H9 (cell line): ENCODE results near the gene AFF2. TPM values are rescaled to one million over a fixed set of nuclear protein-coding genes. Genes with fewer than 3 reads are reported as not detected.

ENCODE experiments used
- DNase-seq: peaks from one replicate; pipeline ENCODE4 v3.0.0-alpha.2; 2017
- H2AFZ ChIP-seq: one replicate; pipeline ENCODE4 v1.6.1; 2013; ENCODE audit warnings: mild to moderate bottlenecking, low read length, control low read depth, moderate library complexity
- H2AK5ac ChIP-seq: 2 replicates; pipeline ENCODE4 v1.6.1; 2013; ENCODE audit warnings: low read length, control low read depth, mixed read lengths; ENCODE audit not compliant: insufficient read length
- H2BK120ac ChIP-seq: one replicate; pipeline ENCODE4 v1.6.1; 2013; ENCODE audit warnings: low read depth, mild to moderate bottlenecking, low read length, control low read depth, inconsistent platforms; ENCODE audit not compliant: poor library complexity, severe bottlenecking
- H2BK12ac ChIP-seq: 2 replicates; pipeline ENCODE4 v1.6.1; 2013; ENCODE audit warnings: low read length, control low read depth, mixed read lengths, low read depth; ENCODE audit not compliant: insufficient read length
- H2BK15ac ChIP-seq: 2 replicates; pipeline ENCODE4 v1.6.1; 2013; ENCODE audit warnings: low read depth, low read length, control low read depth
- H2BK20ac ChIP-seq: one replicate; pipeline ENCODE4 v1.6.1; 2013; ENCODE audit warnings: low read depth, mild to moderate bottlenecking, low read length, control low read depth, inconsistent platforms; ENCODE audit not compliant: poor library complexity, severe bottlenecking
- H2BK5ac ChIP-seq: 2 replicates; pipeline ENCODE4 v1.6.1; 2013; ENCODE audit warnings: low read length, control low read depth, mixed read lengths; ENCODE audit not compliant: insufficient read length
- H3K14ac ChIP-seq: 2 replicates; pipeline ENCODE4 v1.6.1; 2013; ENCODE audit warnings: low read length, control low read depth; ENCODE audit not compliant: insufficient read depth
- H3K18ac ChIP-seq: 2 replicates; pipeline ENCODE4 v1.6.1; 2013; ENCODE audit warnings: low read depth, mild to moderate bottlenecking, mixed read lengths, low read length, control low read depth; ENCODE audit not compliant: insufficient read length
- H3K23ac ChIP-seq: 2 replicates; pipeline ENCODE4 v1.6.1; 2013; ENCODE audit warnings: low read length, control low read depth, mixed read lengths, low read depth; ENCODE audit not compliant: insufficient read length
- H3K23me2 ChIP-seq: 2 replicates; pipeline ENCODE4 v1.6.1; 2013; ENCODE audit warnings: low read depth, mild to moderate bottlenecking, mixed read lengths, low read length, control low read depth; ENCODE audit not compliant: insufficient read length, poor library complexity, severe bottlenecking
- H3K27ac ChIP-seq: 2 replicates; pipeline ENCODE4 v1.5.1; 2013; ENCODE audit warnings: low read length, control low read depth, mixed read lengths, low read depth; ENCODE audit not compliant: insufficient read length
- H3K27me3 ChIP-seq: 2 replicates; pipeline ENCODE4 v1.6.1; 2013; ENCODE audit warnings: low read length, control low read depth, inconsistent platforms; ENCODE audit not compliant: insufficient read depth
- H3K4ac ChIP-seq: 2 replicates; pipeline ENCODE4 v1.6.1; 2013; ENCODE audit warnings: low read depth, mild to moderate bottlenecking, control low read depth, inconsistent platforms, low read length, moderate library complexity
- H3K4me1 ChIP-seq: 2 replicates; pipeline ENCODE4 v1.6.1; 2013; ENCODE audit warnings: low read length, control low read depth, inconsistent platforms; ENCODE audit not compliant: insufficient read depth
- H3K4me2 ChIP-seq: 2 replicates; pipeline ENCODE4 v1.6.1; 2013; ENCODE audit warnings: low read length, control low read depth, mixed read lengths; ENCODE audit not compliant: insufficient read length, insufficient read depth
- H3K56ac ChIP-seq: 2 replicates; pipeline ENCODE4 v1.6.1; 2013; ENCODE audit warnings: low read depth, mild to moderate bottlenecking, mixed read lengths, low read length, control low read depth; ENCODE audit not compliant: insufficient read length
- H3K79me1 ChIP-seq: 2 replicates; pipeline ENCODE4 v1.6.1; 2013; ENCODE audit warnings: low read depth, mild to moderate bottlenecking, moderate library complexity, low read length, control low read depth, inconsistent platforms; ENCODE audit not compliant: insufficient read depth, poor library complexity, severe bottlenecking
- H3K79me2 ChIP-seq: 2 replicates; pipeline ENCODE4 v1.6.1; 2013; ENCODE audit warnings: low read length, control low read depth, inconsistent platforms; ENCODE audit not compliant: insufficient read depth
- H3K9ac ChIP-seq: 2 replicates; pipeline ENCODE4 v1.6.1; 2013; ENCODE audit warnings: low read length, control low read depth, mixed read lengths; ENCODE audit not compliant: insufficient read length; ENCODE audit errors: extremely low read depth
- H3K9me3 ChIP-seq: one replicate; pipeline ENCODE4 v1.6.1; 2013; ENCODE audit warnings: low read depth, low read length, inconsistent platforms; ENCODE audit not compliant: control insufficient read depth
- H3T11ph ChIP-seq: one replicate; pipeline ENCODE4 v1.6.1; 2013; ENCODE audit warnings: mild to moderate bottlenecking, low read length, control low read depth, inconsistent platforms
- H4K20me1 ChIP-seq: one replicate; pipeline ENCODE4 v1.6.1; 2013; ENCODE audit not compliant: control insufficient read depth, insufficient read length, insufficient read depth
- H4K5ac ChIP-seq: 2 replicates; pipeline ENCODE4 v1.6.1; 2013; ENCODE audit warnings: low read depth, mild to moderate bottlenecking, mixed read lengths, low read length, control low read depth; ENCODE audit not compliant: insufficient read length
- H4K8ac ChIP-seq: replicated peaks from 2 replicates; pipeline ENCODE4 v1.6.1; 2013; ENCODE audit warnings: low read length, control low read depth, mixed read lengths, low read depth; ENCODE audit not compliant: insufficient read length
- H4K91ac ChIP-seq: 2 replicates; pipeline ENCODE4 v1.6.1; 2013; ENCODE audit warnings: low read depth, mild to moderate bottlenecking, moderate library complexity, mixed read lengths, low read length, control low read depth; ENCODE audit not compliant: insufficient read length
- H3K27ac Mint-ChIP-seq, 3 experiments: 2 replicates in 2 of 3; 3 replicates in 1 of 3; pipeline ENCODE4 v1.8.0; 2020 to 2021; ENCODE audit warnings: mixed read lengths in 3 of 3, mild to moderate bottlenecking in 1 of 3, moderate library complexity in 1 of 3
- H3K27me3 Mint-ChIP-seq: 2 replicates; pipeline ENCODE4 v1.8.0; 2021; ENCODE audit warnings: low read depth, mild to moderate bottlenecking, moderate library complexity, mixed read lengths
- H3K36me3 Mint-ChIP-seq, 3 experiments: 2 replicates in 2 of 3; 3 replicates in 1 of 3; pipeline ENCODE4 v1.8.0; 2020 to 2021; ENCODE audit warnings: low read depth in 3 of 3, mixed read lengths in 3 of 3; ENCODE audit not compliant: insufficient read depth in 1 of 3
- H3K4me1 Mint-ChIP-seq, 2 experiments: 2 replicates each; pipeline ENCODE4 v1.8.0; 2020; ENCODE audit warnings: mixed read lengths in 2 of 2
- H3K4me3 Mint-ChIP-seq, 2 experiments: 2 replicates in 1 of 2; 3 replicates in 1 of 2; pipeline ENCODE4 v1.8.0; 2020 to 2021; ENCODE audit warnings: mild to moderate bottlenecking in 2 of 2, mixed read lengths in 2 of 2, moderate library complexity in 1 of 2
- H3K9me3 Mint-ChIP-seq, 2 experiments: 2 replicates in 1 of 2; 3 replicates in 1 of 2; pipeline ENCODE4 v1.8.0; 2020; ENCODE audit warnings: mild to moderate bottlenecking in 2 of 2, mixed read lengths in 2 of 2, moderate library complexity in 1 of 2
- WGBS: extraction: QIAGEN DNeasy Blood & Tissue Kit; methylation state at CpG from one replicate; pipeline ENCODE4 v1.1.7; 2013; ENCODE audit warnings: missing lambda C conversion rate, low lambda C conversion rate, mixed read lengths; ENCODE audit not compliant: insufficient read length; ENCODE audit errors: extremely low coverage; 5-methylcytosine and 5-hydroxymethylcytosine counted together
- total RNA-seq: library from RNA; stranded (reverse); gene quantifications from 2 replicates; pipeline ENCODE4 v1.2.1, GENCODE V29; 2021
- TF ChIP-seq, protein P1 (sequence below): fragments of 200-600 bp; sonication (generic); conservative IDR thresholded peaks from 3 replicates; pipeline ENCODE4 v1.8.0; 2021; ENCODE audit warnings: antibody characterized with exemption, mild to moderate bottlenecking

AFF2 gene
- total RNA-seq, 1 experiment from 2014 or later: 14.6 TPM

DNA sequence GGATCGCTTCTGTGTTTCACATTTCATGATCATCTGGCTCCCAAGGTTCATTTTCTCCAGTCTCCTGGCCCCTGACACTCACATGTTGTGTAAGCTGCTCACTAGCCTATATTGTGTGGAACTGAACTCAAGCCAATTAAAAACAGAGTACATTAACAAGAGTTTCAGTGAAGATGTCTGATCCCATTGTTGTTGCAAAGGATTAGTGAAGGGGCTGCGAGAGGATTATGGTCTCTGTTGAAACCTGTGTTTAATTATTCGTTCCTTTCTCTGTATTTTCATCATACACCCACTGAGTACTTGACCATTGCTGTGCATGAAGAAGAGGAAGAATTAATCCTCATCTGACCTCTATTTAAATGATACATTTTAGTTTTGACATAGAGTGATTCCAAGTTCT, 54.7 kb downstream of the AFF2 start:
- Histone ChIP-seq H3K18ac (no peak overlapping the region), H4K8ac (no peak overlapping the region), H3K23me2 (no peaks in the 10 kb centered on the region), H2BK12ac (no peak overlapping the region), H2BK120ac (no peak overlapping the region), H3K27me3 (no peaks in the 10 kb centered on the region), H2AK5ac (no peak overlapping the region), H3K23ac (no peak overlapping the region), H3K56ac (no peak overlapping the region), H3T11ph (no peak overlapping the region), H3K79me1 (no peaks in the 10 kb centered on the region), H3K9me3 (peaks cover 43% of the 10 kb centered on the region), H2BK20ac (no peak overlapping the region), H3K14ac (no peak overlapping the region), H3K4me1 (no peaks in the 10 kb centered on the region), H4K20me1 (no peaks in the 10 kb centered on the region), H3K4me2 (no peak overlapping the region), H4K5ac (no peak overlapping the region), H3K4ac (no peak overlapping the region), H3K79me2 (no peaks in the 10 kb centered on the region; the same call in 1 of the 2 replicates), H4K91ac (no peak overlapping the region), H3K27ac (no peak overlapping the region), H2BK5ac (no peak overlapping the region), H2BK15ac (no peak overlapping the region), H3K9ac (no peak overlapping the region), H2AFZ (no peak overlapping the region)
- WGBS: no CpG with 5 or more reads among the region's 3 CpGs
- H3K36me3 Mint-ChIP-seq: peaks cover 0 to 6% (median 4%) of the 10 kb centered on the region in 3 experiments; a peak in 6 of 7 replicates
- DNase-seq: no peak
- peaks cover 51 to 63% of the 10 kb centered on the region in 2 experiments for H3K9me3 Mint-ChIP-seq
- TF ChIP-seq, protein P1, sequence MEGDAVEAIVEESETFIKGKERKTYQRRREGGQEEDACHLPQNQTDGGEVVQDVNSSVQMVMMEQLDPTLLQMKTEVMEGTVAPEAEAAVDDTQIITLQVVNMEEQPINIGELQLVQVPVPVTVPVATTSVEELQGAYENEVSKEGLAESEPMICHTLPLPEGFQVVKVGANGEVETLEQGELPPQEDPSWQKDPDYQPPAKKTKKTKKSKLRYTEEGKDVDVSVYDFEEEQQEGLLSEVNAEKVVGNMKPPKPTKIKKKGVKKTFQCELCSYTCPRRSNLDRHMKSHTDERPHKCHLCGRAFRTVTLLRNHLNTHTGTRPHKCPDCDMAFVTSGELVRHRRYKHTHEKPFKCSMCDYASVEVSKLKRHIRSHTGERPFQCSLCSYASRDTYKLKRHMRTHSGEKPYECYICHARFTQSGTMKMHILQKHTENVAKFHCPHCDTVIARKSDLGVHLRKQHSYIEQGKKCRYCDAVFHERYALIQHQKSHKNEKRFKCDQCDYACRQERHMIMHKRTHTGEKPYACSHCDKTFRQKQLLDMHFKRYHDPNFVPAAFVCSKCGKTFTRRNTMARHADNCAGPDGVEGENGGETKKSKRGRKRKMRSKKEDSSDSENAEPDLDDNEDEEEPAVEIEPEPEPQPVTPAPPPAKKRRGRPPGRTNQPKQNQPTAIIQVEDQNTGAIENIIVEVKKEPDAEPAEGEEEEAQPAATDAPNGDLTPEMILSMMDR: no peak
- H3K4me1 Mint-ChIP-seq: peaks cover 14 to 16% of the 10 kb centered on the region in 2 experiments
- H3K27me3 Mint-ChIP-seq: no peaks in the 10 kb centered on the region
- no peak overlapping the region for H3K4me3 Mint-ChIP-seq
- no peak overlapping the region for H3K27ac Mint-ChIP-seq
